Activated naive CD4-positive, alpha-beta T cell treated with Interleukin-2 at 50 U/mL for 16 hours (primary cell): ENCODE results near the gene EIF3F.
"Not testable (repeated sequence)": the region's sequence is repeated elsewhere in the genome, so short reads cannot be mapped to it uniquely, and the experiment has no call there.

Source experiments
- DNase-seq: peaks from one replicate; pipeline ENCODE4 v3.0.0-alpha.2; 2020

Gene EIF3F, protein sequence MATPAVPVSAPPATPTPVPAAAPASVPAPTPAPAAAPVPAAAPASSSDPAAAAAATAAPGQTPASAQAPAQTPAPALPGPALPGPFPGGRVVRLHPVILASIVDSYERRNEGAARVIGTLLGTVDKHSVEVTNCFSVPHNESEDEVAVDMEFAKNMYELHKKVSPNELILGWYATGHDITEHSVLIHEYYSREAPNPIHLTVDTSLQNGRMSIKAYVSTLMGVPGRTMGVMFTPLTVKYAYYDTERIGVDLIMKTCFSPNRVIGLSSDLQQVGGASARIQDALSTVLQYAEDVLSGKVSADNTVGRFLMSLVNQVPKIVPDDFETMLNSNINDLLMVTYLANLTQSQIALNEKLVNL

DNA sequence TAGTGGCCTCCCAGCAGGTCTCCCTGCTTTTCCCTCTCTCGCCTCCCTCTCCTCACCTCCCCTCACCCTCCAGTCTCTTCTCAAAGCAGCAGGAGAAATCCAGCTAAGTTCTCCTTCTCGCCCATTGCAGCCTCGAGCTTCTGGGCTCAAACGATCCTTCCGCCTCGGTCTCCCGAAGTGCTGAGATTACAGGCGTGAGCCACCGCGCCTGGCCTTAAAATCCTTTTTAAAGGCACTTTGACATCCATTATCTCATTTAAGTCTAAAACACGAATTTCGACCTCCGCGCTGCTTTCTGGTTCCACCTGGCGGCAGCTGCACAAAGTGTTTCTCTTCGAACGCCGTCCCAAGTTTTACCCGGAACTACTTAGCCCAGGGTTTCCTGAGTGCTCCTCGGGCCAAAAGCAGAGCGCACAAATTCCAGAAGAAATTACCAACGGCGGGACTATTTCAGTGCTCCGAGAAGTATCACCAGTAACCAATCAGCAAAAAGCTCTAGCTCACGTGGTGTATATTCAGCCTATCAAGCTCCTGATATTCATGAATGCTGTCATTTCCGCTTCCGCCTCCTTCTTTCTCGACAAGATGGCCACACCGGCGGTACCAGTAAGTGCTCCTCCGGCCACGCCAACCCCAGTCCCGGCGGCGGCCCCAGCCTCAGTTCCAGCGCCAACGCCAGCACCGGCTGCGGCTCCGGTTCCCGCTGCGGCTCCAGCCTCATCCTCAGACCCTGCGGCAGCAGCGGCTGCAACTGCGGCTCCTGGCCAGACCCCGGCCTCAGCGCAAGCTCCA is at the start of gene EIF3F:
Gene EIF3F (plus strand): TSS at position 570 of the 792 bp plus-strand sequence. CDS start 16 bp downstream, at position 586.
- DNase-seq, result peak; percentile 89

DNA sequence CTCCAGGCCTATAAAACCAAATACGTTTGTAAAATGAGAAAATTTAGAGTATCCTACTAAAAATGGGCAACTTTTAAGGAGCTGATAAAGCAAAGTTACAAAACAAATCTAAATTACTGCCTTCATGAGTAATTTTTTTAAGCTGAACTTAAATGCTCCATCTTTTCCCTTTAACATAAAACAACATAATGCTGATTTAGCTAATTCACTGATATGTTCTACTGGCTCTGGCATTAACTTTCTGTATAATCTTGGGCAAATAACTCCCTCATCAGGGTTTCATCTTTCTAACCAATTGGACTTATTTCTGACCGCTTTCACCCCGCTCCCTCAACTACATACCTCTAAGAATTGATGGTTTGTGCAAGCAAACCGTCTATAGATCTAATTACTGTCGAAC is 46.0 kb upstream of the EIF3F start:
- DNase-seq, result no peak

DNA sequence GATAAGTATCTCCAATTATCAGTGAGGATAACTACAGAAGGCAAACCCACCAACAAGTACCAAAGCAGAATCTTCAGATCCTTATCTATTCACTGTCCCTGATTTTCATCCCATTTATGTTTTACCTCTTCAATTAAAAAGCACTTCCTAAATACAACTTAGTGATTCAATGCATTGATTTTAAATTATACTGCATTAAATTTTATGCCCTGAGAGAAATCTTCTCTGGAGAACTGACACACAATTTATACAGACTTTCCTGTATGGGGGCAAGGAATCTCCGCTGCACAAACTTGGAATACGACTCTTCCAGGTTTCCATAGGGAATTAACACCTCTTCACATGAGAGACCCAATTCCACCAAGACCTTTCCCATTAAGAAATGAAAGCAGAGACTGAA is 45.5 kb upstream of the EIF3F start, which contains the start of gene OR10A3:
Gene OR10A3 (minus strand): TSS at position 101 of the 400 bp plus-strand sequence. CDS start 2,188 bp downstream, outside the sequence.
- DNase-seq, result no peak

DNA sequence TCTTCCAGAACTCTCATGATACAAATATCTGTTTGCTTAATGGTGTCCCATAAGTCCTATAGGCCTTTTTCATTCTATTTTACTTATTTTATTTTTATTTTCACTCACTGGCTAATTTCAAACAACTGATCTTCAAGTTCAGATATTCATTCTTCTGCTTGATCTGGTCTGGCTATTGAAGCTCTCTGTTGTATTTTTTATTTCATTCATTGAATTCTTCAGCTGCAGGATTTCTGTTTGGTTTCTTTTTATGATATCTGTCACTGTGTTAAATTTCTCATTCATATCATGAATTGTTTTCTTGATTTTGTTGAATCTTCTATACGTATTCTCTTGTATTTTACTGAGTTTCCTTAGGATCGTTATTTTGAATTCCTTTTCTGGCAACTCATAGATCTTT is 43.0 kb upstream of the EIF3F start:
- no peak for DNase-seq

DNA sequence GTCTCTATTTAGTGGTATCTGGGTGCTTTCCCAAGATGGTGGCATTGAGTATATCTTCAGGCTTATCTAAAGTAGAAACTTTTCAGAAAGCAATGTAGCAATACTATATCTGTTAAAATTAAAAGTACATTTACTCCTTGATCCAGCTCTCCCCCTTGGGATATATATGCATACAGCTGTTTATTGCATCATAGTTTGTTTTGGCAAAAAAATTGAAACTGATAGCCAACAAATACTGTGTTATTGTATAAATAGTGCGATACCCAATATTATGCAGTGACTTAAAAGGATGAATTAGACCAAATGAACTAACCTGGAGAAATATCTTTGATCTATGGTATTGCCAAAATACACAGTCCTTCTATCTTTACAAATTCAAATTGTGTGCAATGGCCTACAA is 37.2 kb upstream of the EIF3F start:
- no peak for DNase-seq

DNA sequence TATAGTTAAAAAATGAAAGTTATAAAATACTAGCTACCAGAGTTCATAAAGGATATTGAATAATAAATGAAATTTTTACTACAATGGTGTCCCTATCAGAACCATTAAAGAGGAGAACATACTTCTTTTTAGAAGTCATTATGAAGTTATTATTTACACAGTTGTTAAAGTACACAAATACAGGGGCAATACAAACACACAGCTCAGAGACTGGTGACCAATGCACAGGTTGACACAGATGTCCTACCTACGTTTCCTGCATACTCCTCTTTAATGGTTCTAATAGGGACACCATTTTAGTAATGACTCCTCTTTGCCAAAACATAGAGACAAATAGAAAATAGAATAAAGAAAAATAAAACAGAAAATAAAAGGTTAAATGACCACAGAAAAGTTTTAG is 31.9 kb upstream of the EIF3F start:
- no peak for DNase-seq

DNA sequence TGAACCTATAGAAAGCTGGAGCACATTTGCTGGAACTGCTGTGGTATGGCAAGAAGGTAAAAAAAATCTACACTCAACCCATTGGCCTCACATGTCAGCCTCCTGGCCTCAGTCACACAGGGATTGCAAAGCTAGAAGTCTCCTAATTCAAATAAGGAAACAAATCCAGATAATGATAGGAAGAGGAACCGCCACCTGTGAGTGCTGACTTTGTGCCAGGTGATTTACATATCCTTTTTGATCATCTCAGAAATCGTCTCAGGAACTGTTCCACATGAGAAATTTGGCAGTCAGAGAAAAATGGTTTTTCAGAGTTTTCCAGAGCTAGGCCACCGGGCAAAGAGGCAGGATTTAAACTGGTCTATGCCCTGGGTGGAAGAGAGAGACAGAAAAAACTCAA is 22.9 kb upstream of the EIF3F start:
- DNase-seq, result no peak

DNA sequence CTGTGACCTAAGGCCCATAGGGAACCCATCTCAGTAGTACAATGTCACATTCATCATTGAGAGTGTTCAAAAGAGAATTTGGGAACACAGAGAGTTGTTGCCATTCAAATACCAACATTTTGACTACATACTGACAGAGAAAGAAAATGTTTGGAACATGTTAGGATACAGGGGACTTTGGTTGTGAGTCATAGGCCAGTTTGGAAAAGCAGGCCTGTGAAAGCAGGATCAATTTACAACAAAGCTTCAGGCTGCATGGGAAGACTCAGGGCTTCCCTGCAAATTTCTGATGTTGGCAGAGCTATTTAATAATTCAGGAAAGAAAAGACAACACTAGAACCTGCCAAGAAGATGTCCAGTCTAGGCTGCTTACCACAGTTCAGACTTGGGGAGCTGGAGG is 22.3 kb upstream of the EIF3F start:
- DNase-seq, result no peak

DNA sequence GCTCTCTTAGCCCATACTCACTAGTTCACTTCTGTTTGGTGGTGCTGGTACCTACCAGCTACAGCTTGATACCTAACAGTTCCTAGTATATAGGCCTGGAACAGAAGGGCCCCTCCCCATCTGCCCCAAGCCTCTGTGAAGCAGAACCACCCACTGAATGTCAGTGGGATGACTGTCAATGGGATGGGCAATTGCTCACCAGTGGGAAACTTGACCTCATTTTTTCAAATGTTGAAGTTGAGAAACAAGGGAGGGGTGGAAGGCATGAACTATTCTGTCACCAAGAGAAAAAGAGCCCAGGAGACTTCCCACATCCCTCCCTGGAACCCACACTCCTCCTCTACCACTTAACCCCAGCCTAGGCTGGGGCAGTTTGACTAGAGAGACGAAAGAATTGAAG is 21.8 kb upstream of the EIF3F start, which contains the start of gene NLRP10:
Gene NLRP10 (minus strand): TSS at position 62 of the 400 bp plus-strand sequence. CDS start 1,952 bp downstream, outside the sequence.
- no peak for DNase-seq

DNA sequence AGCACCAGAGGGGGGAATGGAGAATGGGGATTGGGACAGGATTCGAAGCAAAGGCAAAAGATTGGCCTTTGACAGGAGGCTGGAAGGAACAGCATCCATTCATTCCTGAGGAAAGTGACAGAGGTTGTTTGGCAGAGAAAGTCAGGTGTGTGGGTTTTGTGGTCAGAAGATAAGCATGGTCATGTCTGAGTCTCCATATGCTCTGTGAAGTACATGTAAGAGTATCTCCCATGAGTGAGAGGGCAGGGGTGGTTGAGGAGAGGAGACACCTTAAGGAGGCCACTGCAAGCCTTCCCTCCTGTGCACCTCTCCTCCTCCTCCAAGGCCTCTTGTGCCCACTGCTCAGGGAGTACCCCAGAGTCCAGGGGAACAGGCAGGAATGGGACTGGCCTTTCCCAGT is 20.0 kb upstream of the EIF3F start:
- DNase-seq, result no peak

DNA sequence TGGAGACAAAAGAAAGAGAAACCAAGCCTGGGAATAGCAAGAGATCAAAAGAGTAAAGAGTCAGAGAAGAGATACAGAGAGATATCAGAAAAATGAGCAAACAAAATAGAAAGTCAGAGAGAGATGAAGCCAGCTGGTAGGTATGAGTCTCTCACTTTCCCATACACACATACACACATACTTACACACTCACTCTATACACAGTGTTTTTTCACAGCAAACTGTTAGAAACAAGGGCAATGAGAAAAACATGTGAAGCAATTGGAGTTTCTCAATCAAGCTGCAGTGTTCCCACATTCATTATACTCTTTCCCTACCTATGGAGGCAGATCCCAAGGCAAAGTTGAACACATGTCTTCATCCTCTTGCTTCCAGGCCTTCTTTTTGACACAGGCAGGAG is 19.3 kb upstream of the EIF3F start:
- no peak for DNase-seq

DNA sequence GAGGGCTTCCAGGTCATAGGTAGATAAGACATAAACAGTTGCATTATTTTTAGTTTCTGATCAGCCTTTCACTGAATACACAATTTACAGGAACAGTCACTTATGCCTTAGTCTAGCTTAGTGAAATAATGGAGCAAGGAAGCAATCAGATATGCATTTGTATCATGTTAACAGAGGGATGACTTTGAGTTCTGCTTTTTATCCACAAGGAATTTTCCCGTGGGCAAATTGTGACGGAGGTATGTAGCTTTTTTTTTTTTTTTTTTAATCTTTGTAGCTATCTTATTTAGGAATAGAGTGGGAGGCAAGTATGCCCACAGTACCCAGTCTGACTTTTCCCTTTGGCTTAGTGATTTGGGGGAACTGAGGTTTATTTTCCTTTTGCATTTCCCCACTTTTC is 18.5 kb upstream of the EIF3F start:
- no peak for DNase-seq

DNA sequence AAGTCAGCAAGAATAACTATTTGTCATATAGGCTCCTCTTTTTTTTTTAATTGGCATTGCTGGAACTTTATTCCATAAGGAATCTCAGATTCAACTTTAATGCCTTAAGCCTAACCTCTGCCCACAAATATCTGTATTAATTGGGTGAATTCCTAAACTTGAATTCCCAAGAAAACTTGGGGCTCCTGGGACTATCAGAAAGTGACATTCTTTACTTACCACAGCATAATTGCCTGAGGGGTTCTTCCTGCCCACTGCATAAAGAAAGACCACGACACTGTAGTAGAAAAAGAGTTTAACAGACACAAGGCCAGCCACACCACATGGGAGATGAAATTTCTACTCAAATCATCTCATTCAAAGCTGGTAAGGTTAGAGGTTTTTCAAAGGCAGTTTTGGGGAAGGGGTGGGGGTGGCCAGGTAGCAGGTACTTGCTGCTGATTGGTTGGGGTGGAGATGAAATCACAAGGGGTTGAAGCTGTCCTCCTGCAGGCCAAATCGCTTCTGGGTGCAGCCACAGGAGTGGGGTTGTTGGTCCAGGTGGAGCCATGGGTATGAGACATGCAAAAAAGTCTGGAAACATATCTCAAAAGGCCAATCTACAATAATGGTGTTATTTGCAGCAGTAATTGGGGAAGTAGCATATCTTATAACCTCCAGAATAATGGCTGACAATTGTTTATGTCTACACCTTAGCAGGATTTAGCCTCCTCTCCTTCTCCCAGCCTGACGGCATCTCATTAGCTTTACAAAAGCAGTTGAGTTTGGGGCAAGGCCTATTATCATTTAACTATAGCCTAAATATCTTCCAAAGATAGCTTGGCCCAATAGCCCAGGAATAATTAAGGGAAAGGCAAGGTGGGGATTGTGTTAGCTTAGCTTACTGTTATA is 17.1 kb upstream of the EIF3F start:
- DNase-seq, result no peak

DNA sequence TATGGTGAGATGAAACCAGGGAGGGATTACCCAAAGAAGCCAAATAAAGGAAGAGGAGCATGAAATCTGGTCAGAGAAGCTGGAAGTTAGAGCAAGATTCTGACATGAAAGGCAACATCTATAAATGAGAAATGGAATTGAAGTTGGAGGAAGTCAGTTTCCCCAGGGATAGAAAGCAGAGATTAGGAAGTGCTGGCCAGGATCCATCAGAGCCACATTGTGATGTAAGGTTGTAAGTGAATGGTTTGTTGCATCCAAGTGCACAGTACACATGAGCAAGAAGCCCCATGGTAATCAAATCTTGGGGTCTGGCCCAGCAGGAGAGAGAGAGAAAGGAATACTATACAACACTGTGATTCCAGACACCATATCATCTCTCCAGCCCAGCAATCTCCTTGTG is 15.3 kb upstream of the EIF3F start:
- no peak for DNase-seq

DNA sequence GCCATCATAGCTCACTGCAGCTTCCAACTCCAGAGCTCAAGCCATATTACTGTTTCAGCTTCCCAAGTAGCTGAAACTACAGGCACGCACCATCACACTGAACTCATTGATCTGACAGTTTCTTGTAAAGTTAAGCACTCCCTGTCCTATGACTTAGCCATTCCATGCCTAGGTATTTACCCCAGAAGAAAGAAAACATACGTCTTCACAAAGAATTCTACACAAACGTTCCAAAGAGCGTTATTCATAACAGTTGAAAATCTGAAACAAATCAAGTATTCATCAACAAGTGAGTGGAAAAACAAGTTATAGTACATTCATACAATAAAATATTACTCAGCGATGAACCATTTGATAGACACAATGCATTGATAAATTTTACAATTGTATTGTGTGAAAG is 14.1 kb upstream of the EIF3F start:
- no peak for DNase-seq

DNA sequence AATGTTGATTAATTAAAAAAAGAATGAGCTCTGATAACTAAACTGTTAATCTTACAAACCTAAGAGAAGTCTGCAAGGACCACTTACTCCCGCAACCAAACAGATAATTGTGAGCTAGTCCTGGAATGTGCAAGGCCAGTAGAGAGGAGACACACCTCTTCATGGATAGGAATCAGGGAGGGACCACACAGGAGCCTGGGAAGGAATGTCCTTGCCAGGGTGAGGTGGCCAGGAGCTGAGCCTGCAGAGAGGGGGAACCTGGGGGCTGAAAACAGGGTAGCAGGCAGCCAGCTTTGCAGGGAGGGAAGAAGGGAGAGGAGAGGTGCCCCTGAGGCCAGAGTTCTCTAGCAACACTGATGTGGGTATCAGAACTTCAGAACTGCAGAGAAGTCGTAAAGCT is 12.5 kb upstream of the EIF3F start:
- DNase-seq, result no peak

DNA sequence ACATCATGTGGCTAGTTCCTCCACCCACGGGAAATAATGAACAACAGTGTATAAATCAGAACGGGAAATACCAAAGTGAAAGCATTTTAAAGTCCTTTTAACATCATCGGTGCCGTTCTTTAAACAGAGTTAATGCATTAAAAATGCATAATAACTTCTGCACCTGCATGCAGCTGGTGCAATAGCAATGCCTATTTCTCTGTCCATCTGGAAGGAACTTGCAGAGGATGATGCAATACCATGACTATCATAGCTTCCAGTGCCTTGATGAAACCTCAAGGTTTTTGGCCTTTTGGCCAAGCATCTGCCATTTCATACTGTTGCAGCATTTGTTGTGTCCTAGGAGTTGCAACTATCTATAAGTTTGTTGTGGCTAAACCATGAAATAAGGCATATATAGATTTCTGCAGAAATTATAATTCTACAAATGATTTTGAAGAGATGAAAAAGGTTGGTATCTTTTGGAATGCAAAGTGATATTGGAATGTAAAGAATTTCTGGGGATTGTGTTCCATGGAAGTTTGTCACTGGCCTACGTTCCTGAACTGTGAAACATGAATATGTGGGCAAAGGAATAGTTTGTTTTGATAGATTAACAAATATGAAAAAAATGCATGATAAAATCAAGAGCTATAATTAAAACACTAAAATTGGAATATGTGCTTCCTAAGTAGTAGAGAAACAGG is 9.8 kb upstream of the EIF3F start:
- no peak for DNase-seq

DNA sequence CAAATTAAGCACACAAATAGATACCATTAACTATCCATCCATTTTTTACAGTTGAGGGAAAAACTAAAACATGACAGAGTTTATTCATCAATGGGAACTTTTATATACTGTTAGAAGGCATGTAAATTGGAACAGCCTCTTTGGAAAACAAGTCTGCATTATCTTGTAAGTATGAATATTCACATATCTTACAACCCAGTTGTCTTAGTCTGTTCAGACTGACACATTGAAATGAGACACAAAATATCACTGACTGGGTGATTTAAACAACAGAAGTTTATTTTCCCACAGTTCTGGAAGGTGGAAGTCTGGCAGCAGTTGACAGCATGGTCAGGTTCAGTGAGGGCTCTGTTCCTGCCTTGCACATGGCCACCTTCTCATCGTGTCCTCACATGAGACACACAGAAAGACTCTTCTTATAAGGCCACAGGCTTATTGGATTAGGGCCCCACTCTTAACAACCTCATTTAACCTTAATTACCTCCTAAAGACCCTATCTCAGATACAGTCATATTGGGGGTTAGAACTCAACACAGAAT is 5.4 kb upstream of the EIF3F start:
- no peak for DNase-seq

DNA sequence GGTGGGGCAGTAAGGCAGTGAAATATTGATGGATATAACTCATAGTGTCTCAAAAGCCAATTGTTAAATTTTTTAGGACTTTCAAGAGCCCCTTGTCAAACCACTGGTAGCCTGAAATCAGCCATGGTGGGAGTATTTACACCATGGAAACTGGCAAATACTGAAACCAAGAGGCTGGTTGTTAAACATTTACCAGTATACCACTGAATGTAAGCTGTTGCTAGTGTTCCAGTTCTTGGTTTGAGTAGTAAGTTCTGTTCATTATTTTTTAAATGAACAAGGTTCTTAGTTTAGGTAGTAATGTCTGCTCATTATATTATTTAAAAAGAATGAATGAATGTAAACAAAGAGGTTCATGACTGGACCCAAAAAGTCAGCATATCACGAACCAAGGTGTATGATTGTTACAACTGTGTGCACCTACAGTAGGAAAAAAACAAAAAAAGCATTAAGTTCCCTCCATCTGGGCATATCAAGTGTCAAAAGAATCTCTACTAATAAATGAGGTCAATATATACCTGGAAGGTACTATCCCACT is 4.5 kb upstream of the EIF3F start:
- no peak for DNase-seq

DNA sequence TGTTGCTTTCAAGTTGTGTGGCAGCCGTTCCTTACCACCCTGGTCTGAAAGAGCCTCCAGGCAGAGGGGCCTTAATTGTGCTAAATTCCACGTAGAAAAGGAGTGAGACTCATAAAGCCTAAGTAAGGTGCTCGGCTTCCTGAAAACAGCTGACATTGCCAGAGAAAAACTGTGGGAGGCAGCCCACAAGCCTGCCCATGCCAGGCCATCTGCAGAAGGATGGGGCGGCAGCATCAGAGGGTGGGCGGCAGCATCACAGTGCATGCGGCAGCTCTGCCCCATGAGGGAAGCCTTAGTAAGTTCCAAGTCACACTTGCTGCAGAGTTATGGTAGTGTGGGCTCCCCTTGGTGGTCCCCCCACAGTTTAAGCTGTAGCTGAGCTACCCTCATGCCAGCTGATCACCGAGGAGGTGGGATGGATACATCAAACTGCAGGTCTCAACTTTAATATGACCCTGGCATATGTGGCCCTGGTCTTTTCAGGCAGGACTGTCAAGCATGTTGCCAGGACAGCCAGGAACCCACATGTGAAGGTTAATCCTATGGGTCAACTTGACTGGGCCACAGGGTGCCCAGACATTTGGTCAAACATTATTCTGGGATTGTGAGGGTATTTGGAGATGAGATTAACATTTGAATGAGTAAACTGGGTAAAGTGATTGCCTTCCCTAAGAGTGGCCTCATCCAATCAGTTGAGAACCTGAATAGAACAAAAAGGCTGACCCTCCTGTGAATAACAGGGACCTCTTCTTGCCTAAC is 3.1 kb upstream of the EIF3F start:
- DNase-seq, result no peak

DNA sequence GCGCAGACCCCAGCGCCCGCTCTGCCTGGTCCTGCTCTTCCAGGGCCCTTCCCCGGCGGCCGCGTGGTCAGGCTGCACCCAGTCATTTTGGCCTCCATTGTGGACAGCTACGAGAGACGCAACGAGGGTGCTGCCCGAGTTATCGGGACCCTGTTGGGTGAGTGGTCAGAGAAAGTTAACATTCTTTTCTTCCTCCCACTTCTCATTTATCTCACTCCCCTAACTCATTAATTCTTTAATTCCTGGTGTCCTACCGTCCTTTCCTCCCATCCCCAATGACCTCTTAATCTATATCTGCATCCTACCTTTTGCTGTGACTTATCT is 385 bp downstream of the EIF3F start:
- DNase-seq, result not testable (repeated sequence)
